Neural crest cell (in vitro differentiated cells): ENCODE measurements around the gene TRAF2. TPM values are rescaled to one million over a fixed set of nuclear protein-coding genes. Genes with fewer than 3 reads are reported as not detected.

Experiments used
- DNase-seq: peaks from one replicate; pipeline ENCODE4 v3.0.0; 2021; ENCODE audit warnings: low read depth, mixed read lengths, low spot score
- H3K27ac Mint-ChIP-seq: one replicate; pipeline ENCODE4 v1.8.0; 2021; ENCODE audit warnings: mild to moderate bottlenecking, mixed read lengths; ENCODE audit not compliant: unreplicated experiment
- H3K27me3 Mint-ChIP-seq: 2 replicates; pipeline ENCODE4 v1.8.0; 2021; ENCODE audit warnings: low read depth, mild to moderate bottlenecking, mixed read lengths
- H3K36me3 Mint-ChIP-seq: 2 replicates; pipeline ENCODE4 v1.8.0; 2021; ENCODE audit warnings: low read depth, mild to moderate bottlenecking, mixed read lengths
- H3K4me1 Mint-ChIP-seq: 2 replicates; pipeline ENCODE4 v1.8.0; 2021; ENCODE audit warnings: mixed read lengths
- H3K4me3 Mint-ChIP-seq: one replicate; pipeline ENCODE4 v1.8.0; 2021; ENCODE audit warnings: mild to moderate bottlenecking, mixed read lengths
- H3K9me3 Mint-ChIP-seq: 2 replicates; pipeline ENCODE4 v1.8.0; 2021; ENCODE audit warnings: mixed read lengths
- CTCF ChIP-seq: fragments of 200-600 bp; sonication (generic); conservative IDR thresholded peaks from 2 replicates; pipeline ENCODE4 v1.5.0; 2021; ENCODE audit warnings: antibody characterized with exemption, mild to moderate bottlenecking
- total RNA-seq: library from RNA; stranded (reverse); gene quantifications from 2 replicates; pipeline ENCODE4 v1.2.1, GENCODE V29; 2021

The TRAF2 gene
- total RNA-seq, 1 donor from 2014 or later: 30.1 TPM

- Mint-ChIP-seq H3K4me1 (peaks cover 6% of the 10 kb centered on the region), H3K27ac (no peak overlapping the region), H3K27me3 (no peaks in the 10 kb centered on the region), H3K9me3 (peaks cover 7% of the 10 kb centered on the region), H3K4me3 (no peak overlapping the region), H3K36me3 (no peaks in the 10 kb centered on the region)
- TF ChIP-seq CTCF: no peak
- DNase-seq: no peak
These were observed 72.2 kb downstream of the TRAF2 start for GRCh38 chr9:136958473-136958872.

GRCh38 chr9:136958898-136959850 is 72.9 kb downstream of the TRAF2 start:
- no peak for DNase-seq
- H3K9me3 Mint-ChIP-seq: peaks cover 7% of the 10 kb centered on the region
- no peaks in the 10 kb centered on the region for H3K27me3 Mint-ChIP-seq
- no peaks in the 10 kb centered on the region for H3K36me3 Mint-ChIP-seq
- H3K4me3 Mint-ChIP-seq: no peak overlapping the region
- H3K27ac Mint-ChIP-seq: no peak overlapping the region
- H3K4me1 Mint-ChIP-seq: peaks cover 6% of the 10 kb centered on the region
- TF ChIP-seq CTCF: no peak

GRCh38 chr9:136960212-136960937 is 74.1 kb downstream of the TRAF2 start:
- no peak overlapping the region for H3K27ac Mint-ChIP-seq
- TF ChIP-seq CTCF: no peak
- no peak overlapping the region for H3K4me3 Mint-ChIP-seq
- no peaks in the 10 kb centered on the region for H3K27me3 Mint-ChIP-seq
- no peak for DNase-seq
- peaks cover 6% of the 10 kb centered on the region for H3K4me1 Mint-ChIP-seq
- H3K36me3 Mint-ChIP-seq: no peaks in the 10 kb centered on the region
- H3K9me3 Mint-ChIP-seq: peaks cover 7% of the 10 kb centered on the region

- H3K4me1 Mint-ChIP-seq: peaks cover 10% of the 10 kb centered on the region
- H3K27me3 Mint-ChIP-seq: no peaks in the 10 kb centered on the region
- no peak overlapping the region for H3K4me3 Mint-ChIP-seq
- TF ChIP-seq CTCF: no peak
- no peak for DNase-seq
- H3K27ac Mint-ChIP-seq: no peak overlapping the region
- H3K9me3 Mint-ChIP-seq: peaks cover 7% of the 10 kb centered on the region
- no peaks in the 10 kb centered on the region for H3K36me3 Mint-ChIP-seq
These were observed 74.6 kb downstream of the TRAF2 start for GRCh38 chr9:136960938-136961275.

- no peak overlapping the region for H3K4me3 Mint-ChIP-seq
- no peak for TF ChIP-seq CTCF
- no peak for DNase-seq
- H3K27ac Mint-ChIP-seq: peak overlapping the region; percentile 12
- H3K36me3 Mint-ChIP-seq: no peaks in the 10 kb centered on the region
- H3K4me1 Mint-ChIP-seq: peaks cover 15% of the 10 kb centered on the region
- H3K9me3 Mint-ChIP-seq: peaks cover 4% of the 10 kb centered on the region
- H3K27me3 Mint-ChIP-seq: no peaks in the 10 kb centered on the region
These were observed 75.2 kb downstream of the TRAF2 start for GRCh38 chr9:136961279-136962065.
